ENCODE measurements around the gene COL4A5. TPM values are rescaled to one million over a fixed set of nuclear protein-coding genes. Genes with fewer than 3 reads are reported as not detected.

Gene COL4A5
- total RNA-seq, 1 experiment from 2014 or later, result 138 TPM

DNA sequence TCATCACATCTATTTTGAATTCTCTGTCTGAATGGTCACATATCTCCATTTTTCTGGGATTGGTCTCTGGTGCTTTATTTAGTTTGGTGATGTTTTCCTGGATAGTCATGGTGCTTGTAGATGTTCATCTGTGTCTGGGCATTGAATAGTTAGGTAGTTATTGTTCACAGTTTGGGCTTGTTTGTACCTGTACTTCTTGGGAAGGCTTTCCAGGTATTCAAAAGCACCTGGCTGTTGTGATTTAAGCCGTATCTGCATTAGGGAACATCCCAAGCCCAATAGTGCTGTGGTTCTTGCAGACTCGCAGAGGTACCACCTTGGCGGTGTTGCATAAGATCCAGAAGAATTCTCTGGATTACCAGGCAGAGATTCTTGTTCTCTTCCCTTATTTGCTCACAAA lies 44.6 kb downstream of the COL4A5 start:
- no TSS peak for BruUV-seq (replicated peaks)
- intact Hi-C loops (cut with micrococcal nuclease), result no loop called here
- ChIA-PET POLR2A (no interaction called here), CTCF (interaction anchor here (1.0 kb wide), 1 partner anchor 284 kb away, joined by 3 read pairs; no protein-coding TSS in a partner anchor)
- DNase-seq (ENCODE audit: unreplicated experiment), result no peak
- TF ChIP-seq, protein P1, sequence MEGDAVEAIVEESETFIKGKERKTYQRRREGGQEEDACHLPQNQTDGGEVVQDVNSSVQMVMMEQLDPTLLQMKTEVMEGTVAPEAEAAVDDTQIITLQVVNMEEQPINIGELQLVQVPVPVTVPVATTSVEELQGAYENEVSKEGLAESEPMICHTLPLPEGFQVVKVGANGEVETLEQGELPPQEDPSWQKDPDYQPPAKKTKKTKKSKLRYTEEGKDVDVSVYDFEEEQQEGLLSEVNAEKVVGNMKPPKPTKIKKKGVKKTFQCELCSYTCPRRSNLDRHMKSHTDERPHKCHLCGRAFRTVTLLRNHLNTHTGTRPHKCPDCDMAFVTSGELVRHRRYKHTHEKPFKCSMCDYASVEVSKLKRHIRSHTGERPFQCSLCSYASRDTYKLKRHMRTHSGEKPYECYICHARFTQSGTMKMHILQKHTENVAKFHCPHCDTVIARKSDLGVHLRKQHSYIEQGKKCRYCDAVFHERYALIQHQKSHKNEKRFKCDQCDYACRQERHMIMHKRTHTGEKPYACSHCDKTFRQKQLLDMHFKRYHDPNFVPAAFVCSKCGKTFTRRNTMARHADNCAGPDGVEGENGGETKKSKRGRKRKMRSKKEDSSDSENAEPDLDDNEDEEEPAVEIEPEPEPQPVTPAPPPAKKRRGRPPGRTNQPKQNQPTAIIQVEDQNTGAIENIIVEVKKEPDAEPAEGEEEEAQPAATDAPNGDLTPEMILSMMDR (IDR thresholded peaks at IDR 0.05; ENCODE audit: unreplicated experiment), result no peak
- H3K36me3 Mint-ChIP-seq (ENCODE audit: insufficient read depth, unreplicated experiment), result peaks cover 33% of the 10 kb centered on the region
- no peak overlapping the region for H3K27ac Mint-ChIP-seq (ENCODE audit: low read depth, unreplicated experiment)
- no peaks in the 10 kb centered on the region for H3K4me1 Mint-ChIP-seq (ENCODE audit: insufficient read depth, unreplicated experiment)
- peaks cover 53% of the 10 kb centered on the region for H3K27me3 Mint-ChIP-seq (ENCODE audit: insufficient read depth, unreplicated experiment)
- H3K4me3 Mint-ChIP-seq (ENCODE audit: unreplicated experiment), result no peak overlapping the region
- H3K9me3 Mint-ChIP-seq (ENCODE audit: unreplicated experiment), result no peaks in the 10 kb centered on the region

DNA sequence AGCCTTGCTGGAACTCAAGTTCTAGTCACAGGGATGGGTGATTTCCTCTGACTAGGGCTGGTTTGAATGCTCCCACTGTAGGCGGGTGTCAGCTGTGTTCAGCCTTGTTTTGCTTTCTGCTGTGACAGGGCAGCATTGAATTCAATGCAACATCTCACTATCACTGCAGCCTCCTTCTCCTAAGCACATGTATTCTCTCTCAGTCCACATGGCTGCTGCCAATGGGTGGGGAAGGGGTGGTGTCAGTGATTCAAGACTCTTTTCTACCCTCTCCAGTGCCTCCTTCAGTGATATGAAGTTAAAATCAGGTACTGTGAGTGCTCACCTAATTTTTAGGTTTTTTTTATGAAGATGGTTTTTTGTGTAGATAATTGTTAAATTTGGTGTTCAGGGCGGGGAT lies 46.3 kb downstream of the COL4A5 start:
- H3K36me3 Mint-ChIP-seq (ENCODE audit: insufficient read depth, unreplicated experiment), result peaks cover 30% of the 10 kb centered on the region
- TF ChIP-seq, protein P1 (IDR thresholded peaks at IDR 0.05; ENCODE audit: unreplicated experiment), result no peak
- no TSS peak for BruUV-seq (replicated peaks)
- H3K4me1 Mint-ChIP-seq (ENCODE audit: insufficient read depth, unreplicated experiment), result no peaks in the 10 kb centered on the region
- CTCF ChIA-PET, result no interaction called here
- H3K4me3 Mint-ChIP-seq (ENCODE audit: unreplicated experiment), result no peak overlapping the region
- H3K9me3 Mint-ChIP-seq (ENCODE audit: unreplicated experiment), result no peaks in the 10 kb centered on the region
- DNase-seq (ENCODE audit: unreplicated experiment), result no peak
- H3K27ac Mint-ChIP-seq (ENCODE audit: low read depth, unreplicated experiment), result no peak overlapping the region
- POLR2A ChIA-PET, result no interaction called here
- intact Hi-C loops (cut with micrococcal nuclease), result no loop called here
- peaks cover 55% of the 10 kb centered on the region for H3K27me3 Mint-ChIP-seq (ENCODE audit: insufficient read depth, unreplicated experiment)

DNA sequence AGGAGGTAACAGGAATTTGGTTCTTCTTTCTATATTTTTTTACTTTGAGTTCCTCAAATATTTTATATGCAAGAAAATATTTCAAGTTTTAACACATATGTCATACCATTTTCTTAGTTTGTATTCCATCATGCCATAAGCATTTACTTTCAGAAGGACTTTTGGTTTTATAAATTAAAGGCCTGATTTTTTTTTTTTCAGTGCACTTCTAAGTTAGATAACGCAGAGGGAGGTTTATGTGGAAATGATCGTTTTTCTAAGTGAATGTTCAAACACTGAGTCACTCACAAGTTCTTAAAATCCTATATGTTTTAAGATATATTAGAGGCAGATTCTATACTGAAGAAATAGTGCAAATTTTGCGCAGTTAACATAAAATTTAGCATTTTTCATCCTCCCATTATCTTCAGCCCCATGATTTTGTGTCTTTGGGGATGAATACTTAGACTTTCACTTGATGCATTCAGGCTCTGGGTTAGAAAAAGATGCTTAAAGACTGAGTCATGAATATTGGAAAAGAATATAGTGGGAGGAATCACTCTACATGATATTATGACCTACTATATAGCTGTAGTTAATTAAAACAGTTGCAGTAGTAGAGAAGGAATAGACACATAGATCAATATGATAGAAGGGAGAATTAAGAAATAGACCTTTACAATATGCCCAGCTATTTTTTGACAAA lies 54.9 kb downstream of the COL4A5 start:
- Mint-ChIP-seq H3K27me3 (ENCODE audit: insufficient read depth, unreplicated experiment) (peaks cover 66% of the 10 kb centered on the region), H3K27ac (ENCODE audit: low read depth, unreplicated experiment) (no peak overlapping the region), H3K36me3 (ENCODE audit: insufficient read depth, unreplicated experiment) (peaks cover 7% of the 10 kb centered on the region), H3K9me3 (ENCODE audit: unreplicated experiment) (no peaks in the 10 kb centered on the region), H3K4me3 (ENCODE audit: unreplicated experiment) (no peak overlapping the region), H3K4me1 (ENCODE audit: insufficient read depth, unreplicated experiment) (no peaks in the 10 kb centered on the region)
- ChIA-PET CTCF (no interaction called here), POLR2A (no interaction called here)
- intact Hi-C loops (cut with micrococcal nuclease), result no loop called here
- BruUV-seq (replicated peaks), result no TSS peak
- DNase-seq (ENCODE audit: unreplicated experiment), result no peak
- TF ChIP-seq, protein P1 (IDR thresholded peaks at IDR 0.05; ENCODE audit: unreplicated experiment), result no peak

DNA sequence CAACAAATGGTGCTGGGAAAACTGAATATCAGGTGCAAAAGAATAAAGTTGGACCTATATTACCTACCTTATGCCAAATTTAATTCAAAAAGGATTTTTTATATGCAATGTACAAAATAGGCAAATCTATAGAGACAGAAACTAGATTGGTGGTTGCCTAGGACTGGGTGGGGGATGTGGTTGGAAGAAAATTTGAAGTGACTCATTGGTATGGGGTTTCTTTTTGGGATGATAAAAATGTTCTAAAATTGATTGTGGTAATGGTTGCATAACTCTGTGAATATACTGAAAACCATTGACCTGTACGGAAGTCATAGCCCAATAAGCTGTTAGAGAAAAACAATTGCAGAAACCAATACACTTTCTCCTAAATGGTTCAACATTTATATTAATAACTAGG lies 72.1 kb downstream of the COL4A5 start:
- Mint-ChIP-seq H3K9me3 (ENCODE audit: unreplicated experiment) (no peaks in the 10 kb centered on the region), H3K4me3 (ENCODE audit: unreplicated experiment) (no peak overlapping the region), H3K27me3 (ENCODE audit: insufficient read depth, unreplicated experiment) (peaks cover 42% of the 10 kb centered on the region), H3K36me3 (ENCODE audit: insufficient read depth, unreplicated experiment) (peaks cover 30% of the 10 kb centered on the region), H3K4me1 (ENCODE audit: insufficient read depth, unreplicated experiment) (no peaks in the 10 kb centered on the region), H3K27ac (ENCODE audit: low read depth, unreplicated experiment) (no peak overlapping the region)
- ChIA-PET CTCF (interaction anchor here (0.5 to 1.3 kb wide), 2 partner anchors 288 to 874 kb away, joined by 3 read pairs; no protein-coding TSS in a partner anchor), POLR2A (no interaction called here)
- BruUV-seq (replicated peaks), result no TSS peak
- TF ChIP-seq, protein P1 (IDR thresholded peaks at IDR 0.05; ENCODE audit: unreplicated experiment), result no peak
- DNase-seq (ENCODE audit: unreplicated experiment), result no peak
- intact Hi-C loops (cut with micrococcal nuclease), result no loop called here

Measured in MCF 10A (cell line).